ENCODE data around the gene FEN1.
A peak's percentile ranks its signal among the peaks of the same experiment; 100 is the strongest.

Gene FEN1, protein sequence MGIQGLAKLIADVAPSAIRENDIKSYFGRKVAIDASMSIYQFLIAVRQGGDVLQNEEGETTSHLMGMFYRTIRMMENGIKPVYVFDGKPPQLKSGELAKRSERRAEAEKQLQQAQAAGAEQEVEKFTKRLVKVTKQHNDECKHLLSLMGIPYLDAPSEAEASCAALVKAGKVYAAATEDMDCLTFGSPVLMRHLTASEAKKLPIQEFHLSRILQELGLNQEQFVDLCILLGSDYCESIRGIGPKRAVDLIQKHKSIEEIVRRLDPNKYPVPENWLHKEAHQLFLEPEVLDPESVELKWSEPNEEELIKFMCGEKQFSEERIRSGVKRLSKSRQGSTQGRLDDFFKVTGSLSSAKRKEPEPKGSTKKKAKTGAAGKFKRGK

DNA sequence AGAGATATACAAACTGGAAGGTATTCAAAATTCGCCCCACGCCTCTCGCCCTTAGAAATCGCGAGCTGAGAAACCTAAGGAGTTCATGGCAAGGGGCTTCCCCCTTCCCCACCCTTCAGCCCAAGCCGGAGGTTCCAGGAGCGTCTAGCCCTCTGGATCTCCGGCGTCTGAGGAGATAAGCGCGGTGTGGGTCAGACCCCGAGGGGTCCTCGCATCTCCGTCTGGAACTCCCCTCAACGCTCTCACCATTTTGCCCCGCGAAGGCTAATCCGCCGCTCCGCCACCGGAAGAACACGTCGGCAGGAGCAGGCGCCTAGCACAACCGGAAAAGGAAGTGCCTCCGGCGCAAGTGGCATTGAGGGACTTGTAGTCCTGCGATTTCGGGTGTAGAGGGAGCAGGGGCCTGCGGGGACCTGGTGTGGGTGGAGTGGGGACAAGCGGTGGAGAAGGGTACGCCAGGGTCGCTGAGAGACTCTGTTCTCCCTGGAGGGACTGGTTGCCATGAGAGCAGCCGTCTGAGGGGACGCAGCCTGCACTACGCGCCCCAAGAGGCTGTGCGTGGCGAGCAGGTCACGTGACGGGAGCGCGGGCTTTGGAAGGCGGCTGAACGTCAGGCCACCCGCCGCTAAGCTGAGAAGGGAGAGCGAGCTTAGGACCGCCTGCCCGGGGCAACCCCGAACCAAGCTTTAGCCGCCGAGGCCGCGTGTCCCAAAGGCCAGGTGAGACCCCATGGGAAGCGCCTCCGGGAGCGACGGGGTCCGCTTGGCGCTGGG is at the start of gene FEN1, which contains the start of gene TMEM258:
FEN1 (plus strand) TSS at position 602 of the 773 bp plus-strand sequence. CDS start 2,451 bp downstream, outside the sequence.
TMEM258 (minus strand) TSS at position 290 of the 773 bp plus-strand sequence; CDS start at position 249, 41 bp downstream.
- DNase-seq: peak; percentile 97

DNA sequence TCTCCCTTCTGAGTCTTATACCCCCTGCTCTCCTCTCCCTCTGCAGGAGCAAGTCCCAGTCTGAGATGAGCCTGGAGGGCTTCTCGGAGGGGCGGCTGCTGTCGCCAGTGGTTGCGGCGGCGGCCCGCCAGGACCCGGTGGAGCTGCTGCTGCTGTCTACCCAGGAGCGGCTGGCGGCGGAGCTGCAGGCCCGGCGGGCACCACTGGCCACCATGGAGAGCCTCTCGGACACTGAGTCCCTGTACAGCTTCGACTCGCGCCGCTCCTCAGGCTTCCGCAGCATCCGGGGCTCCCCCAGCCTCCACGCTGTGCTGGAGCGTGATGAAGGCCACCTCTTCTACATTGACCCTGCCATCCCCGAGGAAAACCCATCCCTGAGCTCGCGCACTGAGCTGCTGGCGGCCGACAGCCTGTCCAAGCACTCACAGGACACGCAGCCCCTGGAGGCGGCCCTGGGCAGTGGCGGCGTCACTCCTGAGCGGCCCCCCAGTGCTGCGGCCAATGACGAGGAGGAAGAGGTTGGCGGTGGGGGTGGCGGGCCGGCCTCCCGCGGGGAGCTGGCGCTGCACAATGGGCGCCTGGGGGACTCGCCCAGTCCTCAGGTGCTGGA is 49.1 kb upstream of the FEN1 start:
- no peak for DNase-seq

DNA sequence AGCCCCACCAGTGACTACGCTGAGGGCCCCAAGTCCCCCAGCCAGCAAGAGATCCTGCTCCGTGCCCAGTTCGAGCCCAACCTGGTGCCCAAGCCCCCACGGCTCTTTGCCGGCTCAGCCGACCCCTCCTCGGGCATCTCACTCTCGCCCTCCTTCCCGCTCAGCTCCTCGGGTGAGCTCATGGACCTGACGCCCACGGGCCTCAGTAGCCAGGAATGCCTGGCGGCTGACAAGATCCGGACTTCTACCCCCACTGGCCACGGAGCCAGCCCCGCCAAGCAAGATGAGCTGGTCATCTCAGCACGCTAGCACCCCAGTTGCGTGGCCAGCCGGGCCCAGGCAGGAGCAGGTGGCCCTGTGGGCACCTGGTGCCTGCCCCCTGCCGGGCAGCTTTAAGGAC is 48.5 kb upstream of the FEN1 start:
- no peak for DNase-seq

DNA sequence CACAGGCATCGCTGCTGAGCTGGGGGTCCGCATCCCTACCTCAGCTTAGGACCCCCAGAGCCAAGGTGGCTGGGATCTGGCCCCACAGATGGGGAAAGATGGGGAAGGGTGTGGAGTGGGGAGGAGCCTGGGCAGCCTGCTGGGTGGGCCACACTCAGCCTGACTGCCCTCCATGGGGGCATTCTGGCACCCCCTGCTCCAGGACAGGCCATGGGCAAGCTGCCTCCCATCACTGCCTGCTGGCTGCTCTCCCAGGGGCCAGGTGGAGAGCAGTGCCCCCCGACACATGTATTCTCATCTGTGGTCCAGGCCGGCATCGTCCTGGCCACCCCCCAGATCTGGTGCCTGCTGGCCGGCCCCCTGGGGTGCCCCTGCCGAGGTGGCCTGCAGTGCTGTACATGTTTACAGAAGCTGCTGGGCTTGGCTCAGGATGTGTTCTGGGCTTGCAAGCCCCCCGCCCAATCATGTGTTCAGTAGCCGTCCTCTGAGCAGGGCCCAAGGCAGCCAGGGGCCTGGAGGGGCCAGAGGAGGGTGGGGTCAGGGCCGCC is 48.0 kb upstream of the FEN1 start:
- no peak for DNase-seq

DNA sequence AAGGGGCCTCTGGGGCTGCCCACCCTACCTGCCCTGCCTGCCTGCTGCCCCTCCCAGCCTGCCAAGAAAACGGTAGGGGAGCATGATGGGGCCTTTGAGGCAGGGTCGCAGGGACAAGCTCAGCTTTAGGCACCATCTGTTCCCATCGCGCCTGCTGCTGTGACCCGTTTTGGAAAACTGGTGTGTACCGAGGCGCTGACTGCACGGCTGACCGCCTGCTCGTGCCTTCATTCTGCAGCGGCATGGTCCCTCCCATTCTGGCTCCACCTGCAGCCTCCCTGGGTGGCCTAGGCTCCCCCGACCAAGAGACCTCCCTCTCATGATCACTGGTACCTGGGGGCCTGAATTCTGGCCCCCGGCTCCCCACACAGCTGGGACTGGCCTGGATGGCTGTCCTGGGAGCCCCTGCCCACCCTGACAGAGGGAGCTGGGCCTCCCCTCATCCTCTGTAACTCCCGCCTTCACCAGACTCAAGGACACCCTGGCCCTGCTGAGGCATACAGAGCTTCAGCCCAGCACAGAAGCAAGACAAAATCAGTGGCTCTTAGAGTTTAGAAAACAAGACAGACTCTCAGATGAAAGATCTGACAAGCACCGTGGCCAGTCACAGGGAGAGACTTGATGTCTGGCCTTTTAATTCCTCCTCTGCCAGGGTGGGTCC is 46.8 kb upstream of the FEN1 start:
- DNase-seq: peak; percentile 72

DNA sequence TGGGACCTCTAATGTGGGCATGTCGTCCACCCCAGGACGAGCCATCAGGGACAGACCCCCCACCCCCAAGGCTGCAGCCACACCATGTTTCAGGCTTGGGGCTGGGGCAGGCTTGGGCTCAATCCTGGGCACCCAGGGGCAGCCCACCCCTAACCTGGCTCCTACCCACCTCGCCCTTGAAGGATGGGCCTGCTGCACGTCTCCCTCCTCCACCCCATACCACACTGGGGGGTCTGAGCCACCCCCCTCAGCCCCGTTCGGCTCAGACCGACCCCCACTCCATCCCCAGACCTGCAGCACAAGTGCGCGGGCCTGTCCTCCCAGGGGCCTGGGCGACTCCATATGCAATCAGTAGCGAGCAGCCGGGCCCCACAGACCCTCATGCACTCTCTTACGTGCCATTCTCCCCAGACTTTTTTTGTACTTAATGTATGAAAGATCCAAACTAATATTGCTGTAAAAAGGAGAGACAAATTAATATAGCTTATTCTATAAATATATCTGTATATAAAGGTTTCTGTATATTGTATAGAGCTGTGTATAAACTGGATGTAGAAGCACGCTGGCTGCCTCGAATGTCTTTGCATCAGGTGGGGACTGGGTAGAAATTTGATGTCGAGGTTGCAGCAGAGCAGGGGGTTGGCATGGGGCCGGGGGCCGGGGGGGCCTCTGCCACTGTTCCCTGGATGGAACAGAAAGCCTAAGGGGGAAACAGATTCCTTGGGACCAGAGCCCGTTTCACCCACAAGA is 46.1 kb upstream of the FEN1 start:
- no peak for DNase-seq

DNA sequence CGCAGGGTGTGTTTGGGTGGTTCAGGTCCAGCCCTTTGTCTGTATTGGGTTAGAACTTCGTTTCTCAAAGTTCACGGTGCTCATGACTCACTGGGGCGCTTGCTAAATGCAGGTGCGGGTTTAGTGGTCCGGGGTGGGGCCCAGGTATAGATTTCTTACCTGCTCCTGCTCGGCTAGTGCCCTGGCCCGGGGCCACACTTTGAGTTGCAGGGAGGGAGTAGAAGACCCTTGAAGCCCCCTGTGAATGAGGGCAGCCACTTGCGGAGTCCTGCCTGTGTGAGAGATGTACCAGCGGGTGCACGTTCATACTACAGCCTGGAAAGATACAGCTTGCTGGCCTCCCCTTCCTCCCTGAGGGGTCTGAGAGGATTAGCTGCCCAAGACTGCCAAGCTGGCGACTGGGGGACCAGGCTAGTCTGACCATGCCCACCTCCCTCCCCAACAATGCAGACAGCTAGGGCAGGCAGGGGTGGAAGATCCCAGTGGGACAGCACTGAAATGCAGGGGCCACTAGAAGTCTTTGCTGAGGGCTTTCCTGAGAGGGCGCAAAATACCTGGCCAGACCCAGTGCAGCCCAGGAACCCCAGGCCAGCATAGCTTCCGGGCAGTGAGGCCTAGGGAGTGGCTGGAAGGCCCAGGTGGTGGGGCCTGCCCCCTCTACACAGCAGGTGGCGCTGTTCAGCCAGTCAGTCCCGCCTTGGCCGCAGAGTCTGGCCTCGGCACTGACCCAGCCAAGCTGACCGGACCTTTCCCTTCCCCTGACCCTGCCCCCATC is 45.3 kb upstream of the FEN1 start:
- peak; percentile 86 for DNase-seq

DNA sequence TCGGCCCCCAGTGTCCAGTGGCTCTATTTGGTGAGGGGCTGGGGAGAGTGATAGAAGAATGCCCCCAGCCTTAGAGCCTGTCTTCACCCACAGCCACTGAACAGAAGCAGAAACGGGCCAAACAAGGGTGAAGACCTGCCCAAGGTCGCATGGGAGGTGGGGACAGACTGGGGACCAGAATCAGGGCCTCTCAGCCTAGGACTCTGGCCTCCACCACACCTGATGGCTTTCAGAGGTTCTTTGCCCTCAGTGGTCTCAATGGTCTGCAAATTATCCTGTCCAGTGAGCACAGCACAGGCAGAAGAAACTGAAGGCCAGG is 44.8 kb upstream of the FEN1 start:
- no peak for DNase-seq

DNA sequence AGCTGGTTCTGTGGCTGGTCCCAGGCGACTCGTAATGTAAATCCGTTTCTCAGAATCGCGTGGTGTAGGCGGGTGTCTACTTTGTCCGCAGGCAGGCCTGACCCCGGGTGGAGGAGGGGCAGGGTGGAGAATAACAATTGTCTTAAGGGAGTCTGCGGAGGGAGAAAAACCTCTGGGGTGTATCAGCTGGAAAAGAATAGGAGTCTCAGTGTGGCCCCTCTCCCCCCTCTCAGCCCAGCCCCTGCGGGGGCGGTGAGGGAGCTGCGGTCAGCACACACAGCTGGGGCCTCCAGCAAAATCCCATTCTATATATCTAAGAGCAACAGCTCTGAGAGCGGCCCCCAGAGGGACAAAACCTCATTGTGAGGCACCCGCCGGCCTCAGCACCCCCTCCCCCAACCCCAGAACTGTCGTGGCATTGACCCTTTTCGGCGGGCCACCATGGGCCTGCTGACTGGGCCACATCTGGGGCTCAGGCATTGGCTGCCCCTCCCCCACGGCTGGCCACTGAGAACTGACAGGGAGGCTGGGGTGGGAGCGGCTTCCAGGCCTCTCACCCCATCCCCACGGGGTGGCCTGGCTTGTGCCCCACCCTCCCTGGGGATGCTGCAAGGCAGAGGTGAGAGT is 43.0 kb upstream of the FEN1 start:
- DNase-seq: peak; percentile 65

DNA sequence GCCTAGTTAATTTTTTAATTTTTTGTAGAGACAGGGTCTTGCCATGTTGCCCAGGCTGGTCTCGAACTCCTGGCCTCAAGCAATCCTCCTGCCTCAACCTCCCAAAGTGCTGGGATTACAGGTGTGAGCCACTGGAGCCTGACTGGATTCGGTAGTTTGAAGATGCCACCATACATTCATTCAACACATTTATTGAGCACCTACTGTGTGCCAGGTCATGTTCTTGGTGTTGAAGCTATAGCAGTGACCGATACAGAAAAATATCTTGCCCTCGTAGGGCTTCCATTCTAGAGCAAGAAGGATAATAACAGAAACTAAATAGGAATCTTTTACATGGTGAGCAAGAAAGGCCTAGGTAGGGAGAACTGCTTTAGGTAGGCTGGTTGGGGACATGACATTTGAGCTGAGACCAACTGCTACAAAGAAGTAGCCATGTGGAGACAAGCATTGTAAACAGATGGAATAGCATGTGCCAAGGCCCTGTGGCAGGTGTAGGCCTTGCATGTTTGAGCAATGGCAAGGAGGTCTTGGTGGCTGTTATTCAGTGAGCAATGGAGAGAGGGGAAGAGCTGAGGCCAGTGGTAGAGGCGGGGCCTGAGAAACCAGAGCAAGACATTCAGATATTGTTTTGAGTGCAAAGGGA is 42.0 kb upstream of the FEN1 start:
- DNase-seq: no peak

DNA sequence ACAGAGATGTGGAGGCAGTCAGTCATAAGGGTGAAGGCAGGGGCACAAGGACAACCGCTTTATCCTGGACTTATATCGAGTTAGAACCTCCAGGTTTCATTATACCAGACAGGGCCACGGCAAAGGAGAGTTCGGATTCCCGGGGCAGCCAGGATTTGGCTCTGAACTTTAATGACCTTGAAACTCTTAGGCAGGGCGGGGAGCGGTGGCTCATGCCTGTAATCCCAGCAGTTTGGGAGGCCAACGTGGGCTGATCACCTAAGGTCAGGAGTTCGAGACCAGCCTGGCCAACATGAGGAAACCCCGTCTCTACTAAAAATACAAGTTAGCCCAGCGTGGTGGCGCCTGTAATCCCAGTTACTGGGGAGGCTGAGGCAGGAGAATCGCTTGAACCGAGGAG is 41.3 kb upstream of the FEN1 start:
- no peak for DNase-seq

DNA sequence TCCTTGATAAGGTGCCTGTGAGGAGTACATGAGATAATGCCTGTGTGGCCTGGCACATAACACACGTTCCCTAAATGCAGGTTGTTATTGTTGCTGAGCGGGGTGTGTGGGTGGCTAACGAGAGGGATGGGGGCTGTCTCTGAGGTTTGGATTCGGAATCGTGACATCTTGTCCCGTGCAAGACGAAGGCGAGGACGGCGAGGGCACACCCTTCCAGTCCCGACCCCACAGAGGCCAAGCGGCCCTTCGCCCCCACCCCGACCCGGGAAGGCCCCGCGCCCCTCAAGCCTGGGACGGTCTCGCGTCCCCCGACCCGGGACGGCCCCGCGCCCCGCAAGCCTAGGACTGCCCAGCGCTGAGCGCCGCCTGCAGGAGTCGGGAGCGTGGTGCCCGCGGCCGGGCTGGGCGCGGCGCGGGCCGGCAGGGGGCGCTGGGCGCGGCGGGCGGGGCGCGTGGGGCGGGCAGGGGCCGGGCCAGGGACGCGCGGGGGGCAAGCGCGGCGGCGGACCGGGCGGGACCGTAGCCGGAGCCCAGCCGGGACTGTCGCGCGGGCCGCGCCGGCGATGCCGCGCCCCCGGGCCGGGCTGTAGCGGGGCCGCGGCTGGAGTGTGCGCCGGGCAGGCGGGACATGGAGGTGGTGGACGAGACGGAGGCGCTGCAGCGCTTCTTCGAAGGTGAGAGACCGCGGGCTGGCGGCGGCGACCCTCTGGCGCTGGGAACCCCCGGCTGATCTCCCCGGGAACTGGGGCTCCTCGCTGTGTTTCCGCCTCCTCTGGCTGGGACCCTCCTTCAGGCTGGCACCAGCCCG is 40.4 kb upstream of the FEN1 start, which contains the start of gene MYRF:
MYRF (plus strand) TSS at position 520 of the 808 bp plus-strand sequence; CDS start at position 629, 109 bp downstream.
- DNase-seq: peak; percentile 76

DNA sequence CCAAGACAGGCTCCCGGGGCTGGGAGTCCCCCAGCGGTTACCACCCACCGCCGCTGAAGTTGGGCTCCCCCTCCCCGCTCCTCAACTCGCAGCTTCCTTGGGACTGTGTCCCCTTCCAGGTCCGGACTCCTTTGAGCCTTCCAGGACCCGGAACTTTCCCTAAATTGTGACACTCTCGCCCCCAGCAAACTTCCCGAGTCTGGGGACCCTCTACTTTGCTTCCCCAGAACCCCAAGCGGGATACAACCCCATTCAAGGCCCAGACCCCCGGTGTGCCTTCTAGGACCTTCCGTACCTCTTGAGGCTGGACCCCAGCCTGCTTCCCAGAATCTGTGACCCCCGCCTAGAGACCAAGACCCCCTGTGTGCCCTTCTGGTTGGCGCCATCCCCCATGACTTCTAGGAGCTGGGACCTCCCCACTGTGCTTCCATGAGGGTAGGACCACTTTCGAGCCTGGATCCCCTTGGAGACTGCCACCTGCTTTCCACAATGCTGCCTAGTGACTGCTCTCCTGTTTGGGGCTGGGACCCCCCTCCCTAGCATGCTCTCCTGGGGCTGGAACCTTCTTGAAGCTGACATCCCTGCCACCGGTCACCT is 39.7 kb upstream of the FEN1 start:
- DNase-seq: no peak

DNA sequence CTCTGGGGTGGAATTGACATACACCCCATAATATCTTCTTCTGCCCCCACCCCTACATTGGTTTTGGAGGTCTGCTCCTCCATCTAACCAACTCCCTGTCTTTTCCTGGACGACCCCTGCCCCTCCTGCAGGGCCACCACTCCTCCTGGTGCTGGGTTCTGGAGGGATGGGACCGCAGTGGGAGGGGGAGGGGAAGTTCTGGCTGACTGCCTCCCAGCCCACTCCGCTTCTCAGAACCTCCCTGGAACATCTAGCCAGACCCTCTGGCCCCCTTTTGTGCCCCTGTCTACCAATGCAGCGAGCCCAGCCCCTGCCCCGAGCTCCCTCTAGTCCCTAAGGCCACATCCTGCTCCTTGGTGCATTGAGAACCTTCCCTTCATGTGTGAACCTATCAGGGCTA is 39.0 kb upstream of the FEN1 start:
- DNase-seq: no peak

DNA sequence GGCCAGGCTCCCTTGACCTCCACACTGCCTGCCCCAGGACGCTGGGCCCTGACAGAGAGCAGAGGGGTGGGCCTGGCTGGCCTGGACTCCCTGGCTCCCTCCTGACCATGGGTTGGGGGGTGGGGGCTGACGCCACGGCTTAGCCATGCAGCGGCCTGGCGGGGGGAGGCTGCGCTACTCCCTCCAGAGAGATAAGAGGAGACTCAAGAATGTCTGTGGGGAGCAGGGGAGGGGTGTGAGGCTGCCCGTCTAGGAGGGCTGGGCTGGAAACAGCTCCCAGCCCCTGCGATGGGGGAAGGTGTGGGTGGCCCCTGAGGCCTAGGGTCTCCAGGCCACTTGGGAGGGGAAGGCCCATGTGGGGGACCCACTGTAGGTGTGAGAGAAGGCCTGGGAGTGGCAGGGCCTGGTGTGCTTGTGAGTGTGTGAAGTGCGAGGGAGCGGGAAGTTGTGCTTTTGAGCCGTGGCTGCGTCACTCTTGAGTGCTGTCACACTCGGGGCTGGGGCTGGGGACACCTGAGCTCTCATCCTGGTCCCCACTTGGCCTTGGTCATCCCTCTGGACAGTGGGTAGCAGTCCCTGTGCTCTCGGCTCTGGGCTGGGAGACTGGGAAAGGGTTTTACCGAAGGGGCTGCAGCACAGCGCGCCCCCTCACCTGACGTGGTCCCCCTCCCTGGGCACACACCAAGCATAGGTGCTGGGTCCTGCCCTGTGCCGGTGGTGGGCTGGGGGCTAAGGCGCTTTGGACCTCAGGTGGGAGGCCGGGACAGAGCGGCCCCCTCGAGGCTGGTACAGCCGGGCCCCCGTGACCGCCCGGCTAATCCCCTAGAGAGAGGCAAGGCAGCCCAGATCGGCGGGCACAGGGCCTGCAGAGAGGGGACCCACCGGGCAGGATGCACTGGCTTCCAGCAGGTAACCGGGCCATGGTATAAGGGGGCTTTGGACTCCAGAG is 37.9 kb upstream of the FEN1 start:
- DNase-seq: no peak

DNA sequence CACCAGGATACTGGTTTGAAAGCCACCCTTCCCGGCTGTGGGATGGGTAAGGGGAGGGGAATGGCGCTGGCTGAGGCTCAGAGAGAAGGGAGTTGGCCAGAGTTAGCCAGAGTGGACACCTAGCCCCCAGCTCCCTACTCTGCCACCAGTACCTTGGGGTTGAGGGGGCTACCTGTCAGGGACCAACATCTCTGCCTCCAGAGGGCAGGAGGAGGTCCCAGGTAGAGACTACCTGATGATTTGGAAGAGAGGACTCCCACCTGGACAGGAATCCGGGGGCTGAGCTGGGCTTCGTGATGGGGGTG is 36.6 kb upstream of the FEN1 start:
- DNase-seq: no peak

DNA sequence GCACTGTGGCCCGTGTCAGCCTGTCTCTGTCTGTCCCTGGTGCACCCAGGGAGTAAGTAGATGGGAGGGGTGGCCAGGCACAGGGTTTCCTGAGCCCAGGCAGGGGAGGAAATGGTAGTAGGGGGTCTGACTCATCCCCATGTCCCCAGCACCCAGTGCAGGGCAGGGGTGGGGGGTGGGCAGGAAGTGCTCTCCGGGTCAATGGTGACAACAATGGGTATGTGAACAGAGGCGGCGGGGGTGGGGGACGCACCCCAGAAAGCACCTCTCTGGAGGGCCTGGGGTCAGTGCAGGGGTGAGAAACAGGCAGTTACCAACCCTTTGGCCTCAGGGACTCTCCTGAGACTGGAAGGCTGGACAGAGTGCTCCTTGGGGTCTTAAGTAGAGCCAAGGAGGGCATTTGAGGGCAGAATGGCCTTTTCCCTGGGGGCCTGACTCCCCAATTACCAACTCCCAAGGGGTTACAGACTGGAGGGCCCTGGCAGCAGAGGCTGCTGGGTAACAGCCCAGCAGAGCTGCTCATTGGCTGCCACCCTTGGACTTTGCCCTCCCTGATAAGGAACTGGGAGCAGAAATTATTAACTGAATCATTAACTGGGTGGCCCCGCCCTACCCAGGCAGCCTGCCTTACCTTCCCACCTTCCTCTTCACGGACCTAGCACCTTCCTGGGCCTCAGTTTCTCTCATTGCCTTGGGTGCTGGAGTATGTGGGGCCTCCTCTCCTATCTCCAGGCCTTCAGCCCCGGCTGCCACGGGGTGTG is 36.1 kb upstream of the FEN1 start:
- no peak for DNase-seq
